ENCODE data around the gene OTOP3. TPM values are rescaled to one million over a fixed set of nuclear protein-coding genes. Genes with fewer than 3 reads are reported as not detected.

Gene OTOP3
- total RNA-seq, 1 experiment from 2014 or later = not detected

GRCh38 chr17:74898376-74898946 is 37.2 kb upstream of the OTOP3 start:
- Mint-ChIP-seq H3K4me1 (peaks cover 4 to 9% of the 10 kb centered on the region in 2 experiments), H3K4me3 (no peak overlapping the region; a peak in 1 of 5 replicates)
- WGBS (ENCODE audit: extremely low coverage, insufficient read length, low lambda C conversion rate) = no CpG with 5 or more reads among the region's 11 CpGs

More at GRCh38 chr17:74898376-74898946, 37.2 kb upstream of the OTOP3 start:
- Histone ChIP-seq H3T11ph (ENCODE audit: low read length) (no peak overlapping the region), H3K9ac (ENCODE audit: extremely low read depth, insufficient read length, low read length) (no peak overlapping the region), H3K23ac (ENCODE audit: insufficient read length, low read depth, low read length) (no peak overlapping the region), H2AFZ (ENCODE audit: low read length) (no peak overlapping the region), H2BK120ac (ENCODE audit: low read depth, low read length, poor library complexity, severe bottlenecking) (no peak overlapping the region), H3K27ac (ENCODE audit: insufficient read length, low read depth, low read length) (no peak overlapping the region), H4K5ac (ENCODE audit: insufficient read length, low read depth, low read length) (no peak overlapping the region), H3K56ac (ENCODE audit: insufficient read length, low read depth, low read length) (no peak overlapping the region), H3K4me2 (ENCODE audit: insufficient read depth, insufficient read length, low read length) (no peak overlapping the region), H3K4me1 (ENCODE audit: insufficient read depth, low read length) (no peaks in the 10 kb centered on the region), H2BK12ac (ENCODE audit: insufficient read length, low read depth, low read length) (no peak overlapping the region), H3K79me2 (ENCODE audit: insufficient read depth, low read length) (no peaks in the 10 kb centered on the region), H3K9me3 (ENCODE audit: control insufficient read depth, low read depth, low read length) (no peaks in the 10 kb centered on the region), H4K8ac (replicated peaks; ENCODE audit: insufficient read length, low read depth, low read length) (no peak overlapping the region), H2BK5ac (ENCODE audit: insufficient read length, low read length) (no peak overlapping the region), H3K14ac (ENCODE audit: insufficient read depth, low read length) (no peak overlapping the region), H3K27me3 (ENCODE audit: insufficient read depth, low read length) (peaks cover 15% of the 10 kb centered on the region; the same call in 1 of the 2 replicates), H4K91ac (ENCODE audit: insufficient read length, low read depth, low read length) (no peak overlapping the region), H2AK5ac (ENCODE audit: insufficient read length, low read length) (no peak overlapping the region), H3K18ac (ENCODE audit: insufficient read length, low read depth, low read length) (no peak overlapping the region), H4K20me1 (ENCODE audit: control insufficient read depth, insufficient read depth, insufficient read length) (no peaks in the 10 kb centered on the region), H2BK15ac (ENCODE audit: low read depth, low read length) (no peak overlapping the region), H3K23me2 (ENCODE audit: insufficient read length, low read depth, low read length, poor library complexity, severe bottlenecking) (peaks cover 2% of the 10 kb centered on the region), H2BK20ac (ENCODE audit: low read depth, low read length, poor library complexity, severe bottlenecking) (no peak overlapping the region), H3K79me1 (ENCODE audit: insufficient read depth, low read depth, low read length, poor library complexity, severe bottlenecking) (no peaks in the 10 kb centered on the region), H3K4ac (ENCODE audit: low read depth, low read length) (no peak overlapping the region)
- no peak overlapping the region; a peak in 1 of 7 replicates for H3K27ac Mint-ChIP-seq
- TF ChIP-seq CTCF (conservative IDR thresholded peaks at IDR 0.05) = no peak
- H3K36me3 Mint-ChIP-seq (ENCODE audit: insufficient read depth in 1 of 3, low read depth in 3 of 3) = no peaks in the 10 kb centered on the region
- peaks cover 74% of the 10 kb centered on the region for H3K27me3 Mint-ChIP-seq (ENCODE audit: low read depth)
- DNase-seq = no peak
- no peaks in the 10 kb centered on the region for H3K9me3 Mint-ChIP-seq

All from H9 (cell line).